Measurements from ENCODE around the gene GEN1. TPM values are rescaled to one million over a fixed set of nuclear protein-coding genes. Genes with fewer than 3 reads are reported as not detected.

Gene GEN1
- total and polyA plus RNA-seq, 10 of the 15 experiments (the other 5 are each of a cell fraction or from before 2014, with no cell fraction given) = 6.0 to 49.6 (median 36.0) TPM

- SMC1A ChIA-PET (ENCODE audit: uncharacterized antibody, unreplicated experiment) = interaction anchor here (0.6 to 1.7 kb wide), 11 partner anchors 8 to 57 kb away, joined by 3 to 9 read pairs (median 3); no protein-coding TSS in a partner anchor
- no peak overlapping the region for H3K4me2 ChIP-seq (ENCODE audit: control insufficient read depth, insufficient read depth)
- no peaks in the 10 kb centered on the region for H4K20me1 ChIP-seq (ENCODE audit: control insufficient read depth, insufficient read depth)
- no peaks in the 10 kb centered on the region for H3K79me2 ChIP-seq (ENCODE audit: control insufficient read depth, insufficient read depth, low read length)
- CTCF ChIA-PET = interaction anchor here (1.0 to 1.4 kb wide), 3 partner anchors 39 to 345 kb away, joined by 3 to 4 read pairs (median 3); no protein-coding TSS in a partner anchor
- H3K4me1 ChIP-seq (ENCODE audit: control insufficient read depth, insufficient read depth, low read length) = no peaks in the 10 kb centered on the region
- BruUV-seq (replicated peaks) = no TSS peak
- DNase-seq (ENCODE audit: low read depth, low spot score) = no peak
- peaks cover 1 to 11% of the 10 kb centered on the region in 2 experiments for H3K36me3 ChIP-seq (ENCODE audit: control insufficient read depth in 2 of 2, insufficient read depth in 2 of 2, low read length in 1 of 2)
- POLR2A ChIA-PET = interaction anchor here (1.0 kb wide), 1 partner anchor 13 kb away, joined by 3 read pairs; no protein-coding TSS in a partner anchor
- H3K9me3 ChIP-seq (replicated peaks; ENCODE audit: control insufficient read depth, insufficient read depth, low read length) = no peaks in the 10 kb centered on the region
- RAD21 ChIA-PET (ENCODE audit: unreplicated experiment) = interaction anchor here (0.9 to 1.4 kb wide), 2 partner anchors 10 to 16 kb away, joined by 3 read pairs; no protein-coding TSS in a partner anchor
- intact Hi-C loops (cut with micrococcal nuclease; ENCODE audit: unreplicated experiment) = no loop called here
- ATAC-seq = no peak
- 98% methylated on average over 2 of the region's 2 CpGs for WGBS (ENCODE audit: insufficient coverage, insufficient replicate concordance, low lambda C conversion rate, missing lambda C conversion rate)
- H3K27ac ChIP-seq (ENCODE audit: control insufficient read depth, insufficient read depth) = no peak overlapping the region
- in situ Hi-C loops (cut with MboI) = no loop called here
- H3K27me3 ChIP-seq (replicated peaks in 1 of 2; ENCODE audit: control insufficient read depth in 2 of 2, insufficient read depth in 2 of 2, low read length in 1 of 2) = no peaks in the 10 kb centered on the region
- peak; percentile 27 for FAIRE-seq
- H2AFZ ChIP-seq (ENCODE audit: control insufficient read depth, low read depth, low read length) = no peak overlapping the region
- no peak overlapping the region for H3K9ac ChIP-seq (ENCODE audit: control insufficient read depth, insufficient read depth, low read length)
- no peak overlapping the region for H3K4me3 ChIP-seq
- TF ChIP-seq BCLAF1 (IDR thresholded peaks at IDR 0.05) (no peak), NFYA (IDR thresholded peaks at IDR 0.05; ENCODE audit: borderline replicate concordance, low read depth, low read length) (no peak), NKRF (conservative IDR thresholded peaks at IDR 0.05) (no peak), RBBP5 (conservative IDR thresholded peaks at IDR 0.05) (no peak), REST (IDR thresholded peaks at IDR 0.05; ENCODE audit: low read depth, low read length) (no peak), SMARCA5 (IDR thresholded peaks at IDR 0.05) (no peak), MTA3 (IDR thresholded peaks at IDR 0.05; ENCODE audit: borderline replicate concordance, low read length) (no peak), MLLT1 (IDR thresholded peaks at IDR 0.05) (no peak), ZBTB11 (CRISPR knock-in tag; IDR thresholded peaks at IDR 0.05) (no peak)
Observed at GRCh38 chr2:17772532-17772931, 18.6 kb downstream of the GEN1 start.
